Loucy (cell line): ENCODE data around the gene CH25H.

Source experiments
- EZH2phosphoT487 ChIP-seq: fragments of 200-600 bp; IDR thresholded peaks from 2 replicates; pipeline ENCODE4 v1.6.1; 2018; ENCODE audit warnings: antibody characterized with exemption, mild to moderate bottlenecking, moderate library complexity, borderline replicate concordance
- TF ChIP-seq, protein P1 (sequence below): fragments of 200-600 bp; sonication (generic); conservative IDR thresholded peaks from 2 replicates; pipeline ENCODE4 v1.5.1; 2014; ENCODE audit warnings: mild to moderate bottlenecking, antibody characterized with exemption, low read length

DNA sequence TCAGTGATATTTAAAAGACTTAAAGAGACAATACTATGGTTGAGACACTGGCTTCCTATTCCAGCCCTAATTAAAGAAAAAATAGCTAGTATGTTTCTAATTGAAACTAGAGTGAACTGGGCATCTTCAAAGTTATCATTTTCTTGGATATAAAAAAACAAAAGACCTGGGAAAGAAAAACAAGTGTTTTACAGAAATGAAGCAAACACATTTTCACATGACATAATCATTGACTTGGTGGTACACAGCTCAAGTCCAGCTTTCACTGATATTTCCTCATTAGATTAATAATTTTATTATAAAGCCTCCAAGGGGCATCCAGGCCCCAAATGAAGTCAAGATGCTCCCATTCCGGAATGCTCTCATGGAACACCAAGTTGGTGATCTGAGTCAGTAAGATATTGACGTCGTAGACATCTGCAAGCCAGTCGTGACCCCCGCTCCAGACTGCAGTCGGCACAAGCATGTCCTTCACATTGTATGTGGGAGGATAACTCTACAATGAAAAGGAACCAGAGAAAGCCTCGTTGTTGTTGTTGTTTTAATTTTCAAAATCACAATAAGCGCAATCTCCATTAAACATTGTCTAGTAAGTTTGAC lies 7.5 kb upstream of the CH25H start:
- TF ChIP-seq, protein P1, sequence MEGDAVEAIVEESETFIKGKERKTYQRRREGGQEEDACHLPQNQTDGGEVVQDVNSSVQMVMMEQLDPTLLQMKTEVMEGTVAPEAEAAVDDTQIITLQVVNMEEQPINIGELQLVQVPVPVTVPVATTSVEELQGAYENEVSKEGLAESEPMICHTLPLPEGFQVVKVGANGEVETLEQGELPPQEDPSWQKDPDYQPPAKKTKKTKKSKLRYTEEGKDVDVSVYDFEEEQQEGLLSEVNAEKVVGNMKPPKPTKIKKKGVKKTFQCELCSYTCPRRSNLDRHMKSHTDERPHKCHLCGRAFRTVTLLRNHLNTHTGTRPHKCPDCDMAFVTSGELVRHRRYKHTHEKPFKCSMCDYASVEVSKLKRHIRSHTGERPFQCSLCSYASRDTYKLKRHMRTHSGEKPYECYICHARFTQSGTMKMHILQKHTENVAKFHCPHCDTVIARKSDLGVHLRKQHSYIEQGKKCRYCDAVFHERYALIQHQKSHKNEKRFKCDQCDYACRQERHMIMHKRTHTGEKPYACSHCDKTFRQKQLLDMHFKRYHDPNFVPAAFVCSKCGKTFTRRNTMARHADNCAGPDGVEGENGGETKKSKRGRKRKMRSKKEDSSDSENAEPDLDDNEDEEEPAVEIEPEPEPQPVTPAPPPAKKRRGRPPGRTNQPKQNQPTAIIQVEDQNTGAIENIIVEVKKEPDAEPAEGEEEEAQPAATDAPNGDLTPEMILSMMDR: no peak
- TF ChIP-seq EZH2phosphoT487: no peak
